ENCODE measurements around the gene SH3D19.

Gene SH3D19

GRCh38 chr4:151226004-151226932, 99.1 kb downstream of the SH3D19 start:
- no peak for DNase-seq

GRCh38 chr4:151223465-151223864, 101.9 kb downstream of the SH3D19 start:
- no peak for DNase-seq

GRCh38 chr4:151219948-151220347, 105.5 kb downstream of the SH3D19 start:
- no peak for DNase-seq

- DNase-seq = no peak
Measured at GRCh38 chr4:151219091-151219490, 106.3 kb downstream of the SH3D19 start.

GRCh38 chr4:151218343-151218742, 107.1 kb downstream of the SH3D19 start:
- no peak for DNase-seq

GRCh38 chr4:151217326-151217725, 108.1 kb downstream of the SH3D19 start:
- no peak for DNase-seq

GRCh38 chr4:151215295-151215694, 110.1 kb downstream of the SH3D19 start:
- no peak for DNase-seq

GRCh38 chr4:151207868-151208267, 117.5 kb downstream of the SH3D19 start:
- DNase-seq = no peak

GRCh38 chr4:151207186-151207585, 118.2 kb downstream of the SH3D19 start:
- DNase-seq = no peak

- DNase-seq = no peak
Measured at GRCh38 chr4:151206241-151207005, 119.0 kb downstream of the SH3D19 start.

GRCh38 chr4:151205722-151206121, 119.7 kb downstream of the SH3D19 start:
- DNase-seq = no peak

- DNase-seq = no peak
Measured at GRCh38 chr4:151204925-151205524, 120.4 kb downstream of the SH3D19 start.

GRCh38 chr4:151202851-151203455, 122.5 kb downstream of the SH3D19 start:
- no peak for DNase-seq

- no peak for DNase-seq
Measured at GRCh38 chr4:151202381-151202780, 123.0 kb downstream of the SH3D19 start.

- no peak for DNase-seq
Measured at GRCh38 chr4:151199319-151200190, 125.8 kb downstream of the SH3D19 start.

GRCh38 chr4:151198748-151199147, 126.7 kb downstream of the SH3D19 start:
- no peak for DNase-seq

GRCh38 chr4:151197247-151197646, 128.2 kb downstream of the SH3D19 start:
- no peak for DNase-seq

- no peak for DNase-seq
Measured at GRCh38 chr4:151195801-151196200, 129.6 kb downstream of the SH3D19 start.

- no peak for DNase-seq
Measured at GRCh38 chr4:151193414-151193813, 132.0 kb downstream of the SH3D19 start.

- no peak for DNase-seq
Measured at GRCh38 chr4:151192556-151193235, 132.7 kb downstream of the SH3D19 start.

Data from stimulated activated naive CD4-positive, alpha-beta T cell (primary cell).